GM12878 (cell line): ENCODE measurements around the gene ARL14EPL. TPM values are rescaled to one million over a fixed set of nuclear protein-coding genes. Genes with fewer than 3 reads are reported as not detected.

ENCODE experiments used
- ATF2 ChIP-seq: IDR thresholded peaks from 2 replicates; pipeline ENCODE4 v1.6.1; 2012; ENCODE audit warnings: low read length, inconsistent platforms
- ATF7 ChIP-seq: fragments of 450-650 bp; IDR thresholded peaks from 2 replicates; pipeline ENCODE4 v1.6.1; 2016; ENCODE audit warnings: low read depth, mild to moderate bottlenecking
- BRCA1 ChIP-seq: IDR thresholded peaks from 2 replicates; pipeline ENCODE4 v1.6.1; 2011; ENCODE audit warnings: low read depth, low read length, improper control_type of control experiment
- CBX5 ChIP-seq: sonication (generic); IDR thresholded peaks from 2 replicates; pipeline ENCODE4 v1.6.1; 2016; ENCODE audit warnings: low read depth, moderate library complexity, mild to moderate bottlenecking, inconsistent platforms
- CREM ChIP-seq: IDR thresholded peaks from 2 replicates; pipeline ENCODE4 v1.6.1; 2014; ENCODE audit warnings: antibody characterized with exemption, low read depth
- E4F1 ChIP-seq: fragments of 450-650 bp; IDR thresholded peaks from 2 replicates; pipeline ENCODE4 v1.6.1; 2018; ENCODE audit warnings: borderline replicate concordance, mild to moderate bottlenecking; ENCODE audit not compliant: partially characterized antibody
- HDGF ChIP-seq: fragments of 450-650 bp; IDR thresholded peaks from 2 replicates; pipeline ENCODE4 v1.6.1; 2016; ENCODE audit warnings: antibody characterized with exemption
- IKZF1 ChIP-seq: fragments of 450-650 bp; conservative IDR thresholded peaks from 2 replicates; pipeline ENCODE4 v1.6.1; 2017; ENCODE audit warnings: antibody characterized with exemption, mild to moderate bottlenecking
- NFIC ChIP-seq: IDR thresholded peaks from 2 replicates; pipeline ENCODE4 v1.6.1; 2012; ENCODE audit warnings: low read depth, mild to moderate bottlenecking, inconsistent platforms, low read length, moderate library complexity
- NKRF ChIP-seq: fragments of 450-650 bp; conservative IDR thresholded peaks from 2 replicates; pipeline ENCODE4 v1.6.1; 2017; ENCODE audit warnings: mild to moderate bottlenecking, moderate library complexity
- POLR2AphosphoS2 ChIP-seq: IDR thresholded peaks from 2 replicates; pipeline ENCODE4 v1.6.1; 2011; ENCODE audit warnings: low read depth, mild to moderate bottlenecking, low read length, improper control_type of control experiment, moderate library complexity
- POU2F2 ChIP-seq: IDR thresholded peaks from 3 replicates; pipeline ENCODE4 v1.6.1; 2011; ENCODE audit warnings: low read depth, mild to moderate bottlenecking, low read length, borderline replicate concordance
- RAD21 ChIP-seq: IDR thresholded peaks from 2 replicates; pipeline ENCODE4 v1.6.1; 2011; ENCODE audit warnings: mild to moderate bottlenecking, low read depth, low read length, moderate library complexity; ENCODE audit not compliant: insufficient read depth
- RUNX3 ChIP-seq: IDR thresholded peaks from 2 replicates; pipeline ENCODE4 v1.6.1; 2012; ENCODE audit warnings: low read length, inconsistent platforms
- SKIL ChIP-seq: fragments of 450-650 bp; IDR thresholded peaks from 2 replicates; pipeline ENCODE4 v1.6.1; 2017; ENCODE audit warnings: mild to moderate bottlenecking, low read depth, inconsistent platforms; ENCODE audit not compliant: poor library complexity, severe bottlenecking
- SMAD1 ChIP-seq: fragments of 450-650 bp; IDR thresholded peaks from 2 replicates; pipeline ENCODE4 v1.6.1; 2018; ENCODE audit warnings: mild to moderate bottlenecking, low read depth; ENCODE audit not compliant: partially characterized antibody
- SMARCA5 ChIP-seq: fragments of 450-650 bp; IDR thresholded peaks from 2 replicates; pipeline ENCODE4 v1.6.1; 2017; ENCODE audit warnings: mild to moderate bottlenecking
- SPI1 ChIP-seq: IDR thresholded peaks from 2 replicates; pipeline ENCODE4 v1.6.1; 2011; ENCODE audit warnings: low read depth, mild to moderate bottlenecking, low read length, moderate library complexity, borderline replicate concordance; ENCODE audit not compliant: insufficient read depth
- ZNF217 ChIP-seq: fragments of 450-650 bp; IDR thresholded peaks from 2 replicates; pipeline ENCODE4 v1.6.1; 2017; ENCODE audit warnings: antibody characterized with exemption, mild to moderate bottlenecking
- ZNF24 ChIP-seq: fragments of 450-650 bp; IDR thresholded peaks from 2 replicates; pipeline ENCODE4 v1.6.1; 2017; ENCODE audit warnings: antibody characterized with exemption, mild to moderate bottlenecking
- ZSCAN29 ChIP-seq: fragments of 450-650 bp; IDR thresholded peaks from 2 replicates; pipeline ENCODE4 v1.6.1; 2017; ENCODE audit warnings: mild to moderate bottlenecking, moderate library complexity
- polyA plus RNA-seq, 11 experiments: library from polyadenylated mRNA; depleted of rRNA in 4 of 11; unstranded in 6 of 11; stranded (reverse) in 5 of 11; fragments of >200 nt; fragmentation: Nextera tagmentation in 4 of 11; fragmentation: Illumina TruSeq in 1 of 11; extraction: Ambion mirVana in 4 of 11; extraction: Trizol in 1 of 11; gene quantifications; 1 replicate in 1 of 11; 2 replicates in 10 of 11; pipeline versions ENCODE4 v1.2.1 to v1.2.3, GENCODE V29; 2011 to 2016; ENCODE audit warnings: inconsistent platforms in 2 of 11, missing spikeins in 2 of 11, low read depth in 1 of 11
- total RNA-seq, 4 experiments: library from RNA; depleted of rRNA in 3 of 4; stranded (reverse); fragments of >200 nt in 3 of 4; fragmentation: Illumina TruSeq in 1 of 4; extraction: Trizol in 1 of 4; gene quantifications; 2 replicates each; pipeline versions ENCODE4 v1.2.1 to v1.2.3, GENCODE V29; 2013 to 2021

The ARL14EPL gene
- total and polyA plus RNA-seq, 10 of the 15 experiments (the other 5 are each of a cell fraction or from before 2014, with no cell fraction given), result 0.08 TPM; not detected in 9

GRCh38 chr5:116032094-116032517 lies at the start of gene ARL14EPL (continued):
- TF ChIP-seq SKIL (no peak), SMARCA5 (no peak), ZSCAN29 (no peak), ATF2 (peak; percentile 73), SMAD1 (no peak), CBX5 (no peak), POLR2AphosphoS2 (no peak), BRCA1 (no peak), SPI1 (no peak), ZNF217 (no peak), E4F1 (no peak), POU2F2 (no peak), ZNF24 (no peak), IKZF1 (no peak), ATF7 (peak; percentile 67), CREM (peak; percentile 53; the same call in 1 of the 2 replicates), HDGF (no peak), NKRF (no peak), RUNX3 (peak; percentile 18; the same call in 1 of the 2 replicates), NFIC (0 out of 2 replicates have a peak, but pooled peaks have one; percentile 17), RAD21 (peak; percentile 82)
